Fibroblast of skin of right biceps (primary cell): ENCODE data around the gene CYP27A1.

ENCODE experiments used
- DNase-seq: peaks from one replicate; pipeline ENCODE4 v3.0.0-alpha.2; 2013

CYP27A1 gene

DNA sequence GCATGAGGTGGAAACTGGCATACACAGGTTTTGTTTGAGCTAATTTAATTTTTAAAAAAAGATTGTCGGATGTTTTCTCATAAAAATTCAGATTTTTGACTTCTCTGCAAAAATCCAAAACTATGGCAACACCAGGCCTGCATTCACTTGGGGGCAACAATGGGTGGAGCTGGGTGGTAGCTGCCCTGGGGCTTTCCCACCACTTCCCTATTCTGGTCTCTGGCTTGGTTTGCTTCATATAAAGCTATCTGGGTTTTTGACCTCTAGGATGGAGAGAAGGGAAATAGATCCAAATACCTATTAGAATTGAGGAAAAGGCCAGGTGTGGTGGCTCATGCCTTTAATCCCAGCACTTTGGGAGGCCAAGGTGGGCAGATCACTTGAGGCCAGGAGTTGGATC lies 5.5 kb upstream of the CYP27A1 start:
- DNase-seq = no peak

DNA sequence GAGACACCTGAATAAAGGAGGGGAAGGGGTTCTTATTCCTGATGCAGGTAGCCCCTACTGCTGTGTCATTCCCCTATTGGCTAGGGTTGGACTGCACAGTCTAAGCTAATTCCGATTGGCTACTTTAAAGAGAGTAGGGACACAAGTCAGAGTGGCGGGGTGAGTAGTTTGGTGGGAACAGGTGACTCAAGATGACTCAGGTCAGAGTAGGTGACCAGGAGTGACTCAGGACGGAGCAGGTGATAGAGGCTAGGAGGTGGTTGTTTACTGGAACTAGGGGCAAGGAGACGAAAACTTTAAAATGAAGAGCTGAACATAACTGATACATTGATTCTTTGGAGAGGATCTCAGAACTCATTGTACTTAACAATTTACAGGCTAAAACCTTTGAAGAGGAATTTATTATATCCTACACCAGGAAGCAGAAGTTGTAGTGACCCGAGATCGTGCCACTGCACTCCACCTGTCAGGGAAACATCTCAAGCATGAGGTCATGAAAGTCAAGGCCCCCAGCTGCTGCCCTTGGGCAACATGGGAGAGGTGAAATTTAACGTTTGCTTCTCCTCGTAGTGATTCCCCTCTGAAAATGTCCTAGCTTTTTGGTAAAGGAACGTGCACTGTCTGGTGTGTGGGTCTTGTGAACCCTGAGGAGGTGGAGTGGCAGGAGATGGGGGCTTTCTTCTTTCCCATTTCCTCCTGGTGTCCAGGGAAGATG lies 4.5 kb upstream of the CYP27A1 start:
- DNase-seq = no peak

DNA sequence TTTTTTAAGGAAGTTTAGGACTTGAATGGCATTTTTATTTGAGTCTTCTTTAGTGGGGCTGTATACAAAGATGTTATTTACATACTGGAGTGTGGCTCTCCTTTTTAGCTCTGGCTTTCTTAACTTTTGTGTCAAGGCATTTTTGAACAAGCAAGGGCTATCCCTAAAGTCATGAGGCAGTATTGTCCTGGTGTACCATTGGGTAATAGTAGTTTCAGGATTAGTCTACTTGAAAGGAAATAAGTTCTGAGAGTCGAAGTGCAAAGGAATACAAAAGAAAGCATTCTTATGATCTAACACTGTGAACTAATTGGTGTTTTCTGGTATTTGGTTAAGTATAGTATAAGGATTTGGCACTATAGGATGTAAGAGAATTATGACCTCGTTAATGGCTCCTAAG lies 1.9 kb upstream of the CYP27A1 start:
- no peak for DNase-seq

DNA sequence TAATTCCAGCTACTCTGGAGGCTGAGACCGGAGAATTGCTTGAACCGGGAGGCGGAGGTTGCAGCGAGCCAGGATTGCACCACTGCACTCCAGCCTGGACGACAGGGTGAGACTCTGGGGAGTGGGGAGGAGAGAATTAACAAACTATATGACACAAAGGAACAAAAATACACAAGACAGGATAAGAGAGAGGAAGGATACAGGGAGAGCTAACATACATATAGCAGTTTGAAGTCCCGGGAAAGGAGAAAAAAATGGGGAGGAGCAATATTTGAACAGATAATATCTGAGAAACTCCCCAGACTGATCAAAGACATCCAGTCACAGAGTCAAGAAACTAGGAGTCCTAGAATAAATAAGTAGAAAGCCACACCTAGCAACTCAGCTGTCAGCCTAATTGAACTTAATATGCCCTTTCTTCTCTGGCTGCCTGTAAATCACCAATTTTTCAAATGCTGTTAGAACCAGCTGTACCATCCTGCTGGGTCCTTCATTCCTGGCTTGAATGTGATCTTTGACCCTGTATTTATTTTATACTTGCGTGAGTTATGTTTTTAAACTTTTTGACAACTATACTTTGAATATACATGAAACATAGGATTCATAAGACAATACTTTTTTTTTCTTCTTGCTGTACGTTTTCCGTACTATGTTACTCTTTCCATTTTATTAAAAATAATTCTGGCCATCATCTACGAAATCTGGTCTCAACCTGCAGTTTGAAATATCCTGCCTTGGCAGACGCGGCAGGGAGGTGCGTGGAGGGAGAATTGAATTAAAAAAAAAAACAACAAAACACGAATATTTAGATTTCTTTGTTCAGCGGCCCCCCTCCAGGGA lies 876 bp upstream of the CYP27A1 start:
- DNase-seq = no peak

DNA sequence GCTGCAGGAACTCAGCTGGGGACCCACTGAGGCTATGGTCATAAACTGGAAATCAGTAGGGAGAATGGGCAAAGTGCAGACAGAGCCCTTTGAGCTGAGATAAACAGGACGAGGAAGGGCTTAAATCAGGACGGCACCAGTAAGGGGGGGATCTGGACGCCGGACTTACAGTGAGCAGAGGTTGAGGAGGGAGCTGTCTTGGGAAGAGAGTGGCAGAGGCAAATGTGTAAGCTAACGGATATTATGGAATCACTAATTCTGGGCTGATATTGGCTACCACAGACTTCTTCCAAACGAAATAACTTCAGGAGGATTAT lies 539 bp downstream of the CYP27A1 start:
- DNase-seq = no peak

DNA sequence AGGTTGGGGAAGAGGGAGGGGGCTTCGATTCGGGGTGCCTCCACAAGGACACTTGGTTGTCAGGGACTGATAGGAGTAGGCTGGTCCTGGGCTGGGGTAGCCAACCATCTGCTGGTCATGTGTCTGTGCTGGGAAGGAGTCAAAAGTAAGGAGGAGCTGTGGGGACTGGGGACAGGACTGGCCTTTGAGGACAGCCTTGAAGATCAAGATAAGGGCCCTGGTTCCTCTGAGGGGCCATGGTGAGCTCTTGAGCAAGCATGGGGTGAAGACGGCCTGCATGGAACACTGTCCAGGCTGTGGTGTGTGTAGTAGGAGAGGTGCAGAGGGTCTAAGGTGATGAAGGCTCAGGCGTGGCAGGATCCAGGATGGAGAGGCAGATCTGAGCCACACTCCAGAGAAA lies 1.7 kb downstream of the CYP27A1 start:
- no peak for DNase-seq

DNA sequence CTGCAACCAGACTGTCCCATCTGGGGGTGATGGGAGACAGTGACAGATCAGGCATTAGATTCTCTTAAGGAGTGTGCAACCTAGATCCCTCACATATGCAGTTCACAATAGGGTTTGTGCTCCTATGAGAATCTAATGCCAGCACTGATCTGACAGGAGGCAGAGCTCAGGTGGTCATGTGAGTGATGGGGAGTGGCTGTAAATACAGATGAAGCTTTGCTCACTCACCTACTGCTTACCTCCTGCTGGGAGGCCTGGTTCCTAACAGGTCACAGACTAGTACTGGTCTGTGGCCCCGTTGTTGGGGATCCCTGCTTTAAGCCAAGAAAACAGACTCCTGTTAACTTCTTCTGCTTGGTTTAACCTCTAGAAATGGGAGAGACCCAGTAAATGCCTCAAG lies 3.2 kb downstream of the CYP27A1 start:
- DNase-seq = no peak

DNA sequence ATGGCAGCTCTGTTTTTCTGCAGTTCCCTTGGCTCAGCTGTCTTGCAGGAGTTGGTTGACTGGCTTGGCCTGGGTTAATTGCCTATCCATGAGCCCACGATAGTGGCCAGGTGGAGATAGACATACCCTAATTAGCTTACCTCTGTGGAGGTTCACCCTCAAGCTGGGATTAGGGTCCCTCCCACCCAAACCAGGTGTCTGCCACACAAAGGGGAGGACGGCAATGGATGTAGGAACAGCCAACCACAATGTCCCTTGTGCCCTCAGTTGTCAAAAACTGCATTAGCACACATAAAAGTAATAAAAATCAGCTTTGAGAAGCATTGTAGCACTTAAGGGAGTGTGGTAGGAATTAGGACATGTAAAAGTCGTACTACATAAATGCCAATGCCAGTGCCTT lies 4.2 kb downstream of the CYP27A1 start:
- no peak for DNase-seq

DNA sequence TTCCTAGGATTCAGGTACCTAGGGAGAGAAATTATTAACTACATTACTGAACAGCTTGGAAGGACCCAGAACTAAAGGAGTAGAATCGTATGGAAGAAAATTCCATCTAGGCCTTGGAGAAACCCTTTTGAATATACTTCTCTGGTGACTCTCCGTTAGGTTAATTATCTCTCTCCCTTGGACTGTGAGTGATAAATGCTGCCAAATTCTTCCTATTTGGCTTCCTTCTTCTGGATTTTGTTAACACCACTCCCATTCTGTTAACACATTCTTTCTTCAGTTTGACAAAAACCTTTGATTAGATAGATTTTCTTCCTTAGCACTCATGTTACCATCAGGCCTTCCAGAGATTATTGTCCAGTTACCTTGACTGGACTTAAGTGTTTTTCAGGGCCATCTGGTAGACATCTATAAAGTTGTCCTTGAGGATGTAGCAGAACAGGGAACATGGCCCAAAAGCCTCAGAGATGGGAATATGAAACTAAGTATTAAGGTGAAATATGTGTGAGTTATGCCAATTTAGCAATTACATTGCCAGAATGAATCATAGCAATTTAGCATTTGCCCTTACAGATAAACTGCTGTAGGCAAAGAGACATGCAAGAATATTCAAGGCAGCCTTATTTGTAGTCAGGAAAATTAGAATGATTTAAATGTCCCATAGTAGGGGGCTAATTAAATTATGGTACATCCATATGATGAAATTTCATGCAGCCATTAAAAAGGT lies 6.7 kb downstream of the CYP27A1 start:
- no peak for DNase-seq

DNA sequence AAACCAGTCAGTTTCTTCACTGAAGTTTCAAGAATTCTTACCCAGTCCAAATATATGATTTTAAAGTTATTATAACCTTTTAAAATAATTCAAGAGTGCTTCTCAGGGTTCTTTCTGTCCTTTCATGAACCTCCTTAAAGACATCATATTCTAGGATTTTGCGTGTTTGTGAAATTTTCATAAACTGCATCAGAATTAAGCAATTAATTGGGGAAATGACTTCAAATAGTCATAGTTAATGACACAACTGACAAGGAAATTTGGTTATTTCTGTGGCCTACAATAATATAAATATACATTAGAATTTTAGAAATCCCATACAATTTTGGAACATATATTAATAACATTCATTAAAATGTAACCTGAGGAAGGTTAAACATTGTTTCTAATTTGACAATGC lies 10.5 kb downstream of the CYP27A1 start:
- DNase-seq = no peak

DNA sequence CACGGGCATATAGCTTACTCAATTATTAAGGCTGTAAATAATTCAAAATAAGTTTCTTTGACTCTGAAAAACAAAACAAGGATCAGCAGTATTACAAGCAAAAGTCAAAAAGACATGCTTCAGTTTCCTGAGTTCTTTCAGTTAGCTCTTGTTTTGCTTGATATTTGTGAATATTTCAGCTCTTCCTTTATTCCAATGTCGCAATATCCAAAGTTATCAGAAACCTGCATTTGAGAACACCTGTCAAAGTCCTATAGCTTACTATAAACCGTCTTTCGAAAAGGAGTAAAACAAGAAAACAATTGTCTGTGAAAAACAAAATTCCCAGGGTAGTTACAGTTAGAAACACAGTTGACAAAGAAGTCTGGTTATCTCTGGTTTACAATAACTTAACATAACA lies 14.7 kb downstream of the CYP27A1 start:
- DNase-seq = no peak

DNA sequence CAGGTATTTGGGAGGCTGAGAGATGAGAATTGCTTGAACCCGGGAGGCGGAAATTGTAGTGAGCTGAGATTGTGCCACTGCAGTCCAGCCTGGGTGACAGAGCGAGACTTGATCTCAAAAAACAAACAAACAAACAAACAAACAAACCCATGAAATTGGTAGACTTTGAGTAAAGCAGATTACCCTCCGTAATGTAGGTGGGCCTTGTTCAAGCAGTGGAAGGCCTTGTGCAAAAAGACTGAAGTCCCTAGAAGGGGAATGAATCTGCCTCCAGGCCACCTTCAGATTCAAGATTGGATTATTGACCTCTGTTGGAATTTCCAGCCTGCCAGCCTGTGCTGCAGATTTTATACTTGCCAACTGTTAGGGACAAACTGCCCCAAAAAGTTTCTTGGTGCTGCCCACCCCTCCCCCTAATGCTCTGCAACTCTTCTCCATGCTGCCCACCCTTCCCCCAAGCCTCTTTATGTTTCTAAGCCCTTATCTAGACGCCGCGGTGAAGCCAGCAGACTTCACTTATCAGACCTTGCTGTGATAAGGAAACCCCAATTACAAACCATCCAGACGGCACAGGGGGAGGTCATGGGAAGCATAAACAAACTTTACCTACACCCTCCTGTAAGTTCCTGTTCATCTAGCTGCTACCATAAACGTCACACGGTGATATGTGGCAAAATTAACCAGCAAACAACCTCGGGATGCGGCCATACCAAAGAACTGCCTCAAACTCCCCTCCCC lies 17.0 kb downstream of the CYP27A1 start:
- DNase-seq = no peak

DNA sequence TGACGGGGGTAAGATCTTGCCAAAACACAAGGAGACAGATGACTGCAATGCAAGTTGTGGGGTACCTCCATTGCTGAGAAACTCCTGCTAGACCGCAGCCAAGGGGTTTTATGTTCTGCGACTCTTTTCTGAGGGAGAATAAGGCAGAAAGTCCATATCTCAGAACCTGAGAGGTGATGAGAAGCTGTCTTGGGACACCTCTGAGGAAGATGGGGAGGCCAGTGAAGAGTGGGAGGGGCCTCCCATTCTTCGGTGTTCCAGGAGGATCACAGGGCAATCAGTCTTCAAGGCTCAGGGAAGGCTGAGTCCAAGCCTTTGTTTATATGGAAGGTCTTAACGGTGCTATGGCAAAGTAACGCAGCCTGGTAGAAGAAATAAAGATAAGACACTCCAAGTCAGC lies 18.0 kb downstream of the CYP27A1 start:
- no peak for DNase-seq

DNA sequence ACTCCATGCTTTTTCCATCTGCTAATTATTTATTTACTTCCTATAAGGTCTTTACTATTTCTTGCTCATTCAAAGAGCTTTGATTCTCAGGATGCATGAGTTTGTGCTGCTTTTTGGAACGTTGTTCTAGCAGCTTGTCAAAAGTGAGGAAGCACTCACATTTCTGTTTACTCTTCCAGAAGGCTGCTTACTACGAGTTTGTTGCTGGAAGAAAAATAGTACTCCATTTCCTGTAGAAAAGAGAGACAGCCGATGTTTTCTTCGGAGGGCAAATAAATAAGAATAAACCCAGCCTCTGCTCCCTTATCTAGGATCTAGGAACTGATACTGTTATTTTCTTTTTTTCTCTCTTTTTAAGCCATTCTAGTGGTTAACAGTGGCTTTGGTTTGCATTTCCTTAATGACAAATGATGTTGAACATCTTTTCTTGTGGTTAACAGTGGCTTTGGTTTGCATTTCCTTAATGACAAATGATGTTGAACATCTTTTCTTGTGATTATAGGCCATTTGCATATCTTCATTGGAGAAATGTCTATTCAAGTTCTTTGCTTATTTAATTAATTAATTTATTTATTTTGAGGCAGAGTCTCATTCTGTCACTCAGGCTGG lies 20.5 kb downstream of the CYP27A1 start:
- no peak for DNase-seq

DNA sequence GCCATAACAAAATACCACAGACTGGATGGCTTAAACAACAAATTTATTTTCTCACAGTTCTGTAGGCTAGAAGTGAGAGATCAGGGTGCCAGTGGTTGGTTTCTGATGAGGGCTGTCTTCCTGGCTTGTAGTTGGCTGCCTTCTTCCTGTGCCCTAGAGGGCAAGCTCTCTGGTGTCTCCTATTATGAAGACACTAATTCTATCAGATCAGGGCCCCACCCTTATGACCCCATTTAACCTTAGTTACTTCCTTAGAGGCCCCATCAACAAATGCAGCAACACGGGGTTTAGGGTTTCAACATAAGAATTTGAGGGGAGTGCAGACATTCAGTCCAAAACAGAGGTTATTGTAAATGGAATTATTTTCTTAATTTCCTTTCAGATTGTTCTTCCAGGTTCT lies 22.9 kb downstream of the CYP27A1 start:
- no peak for DNase-seq

DNA sequence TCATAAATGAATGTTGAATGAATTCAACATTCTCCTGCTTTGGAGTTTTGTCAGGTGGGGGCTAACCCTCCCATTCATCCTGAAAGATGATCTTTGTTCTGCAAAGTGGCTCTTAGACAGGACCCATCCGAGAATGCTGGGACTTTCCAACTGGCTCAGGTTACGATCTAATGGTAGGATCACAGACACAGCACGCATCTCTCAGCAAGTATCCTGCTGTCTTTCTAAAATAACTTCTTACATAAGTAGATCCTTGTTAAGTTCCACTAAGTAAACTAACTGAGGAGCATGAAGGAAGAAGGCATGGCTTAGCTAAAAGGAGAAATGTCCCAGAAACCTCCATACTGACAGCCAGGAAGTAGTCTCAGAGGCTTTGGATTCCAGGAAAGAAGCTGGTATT lies 23.7 kb downstream of the CYP27A1 start:
- DNase-seq = peak; percentile 50

DNA sequence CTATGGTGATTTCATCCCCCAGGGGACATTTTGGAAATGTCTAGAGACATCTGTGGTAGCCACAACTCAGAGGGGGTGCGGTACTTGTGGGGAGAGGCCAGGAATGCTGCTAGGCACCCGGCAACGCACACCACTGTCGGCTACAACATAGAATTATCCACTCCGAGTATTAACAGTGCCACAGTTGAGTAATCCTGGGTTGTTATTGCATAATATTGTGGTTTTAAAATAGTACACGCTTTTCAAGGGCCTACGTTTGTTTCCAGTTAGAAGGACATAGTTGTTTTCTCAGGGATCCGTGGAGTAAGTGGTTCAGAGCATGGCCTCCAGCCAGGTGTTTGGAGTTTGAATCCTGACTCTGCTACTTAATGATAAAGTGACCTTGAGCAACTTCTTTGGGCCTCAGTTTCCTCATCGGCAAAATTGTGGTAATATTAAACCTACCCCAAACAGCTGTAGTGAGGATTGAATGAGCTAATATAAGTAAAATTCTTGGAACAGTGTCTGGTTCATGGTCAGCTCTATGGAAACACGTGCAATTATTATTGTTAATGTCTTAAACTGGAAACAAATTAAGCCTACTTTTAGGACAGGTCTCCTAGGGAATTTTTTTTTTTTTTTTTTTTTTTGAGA lies 24.5 kb downstream of the CYP27A1 start:
- DNase-seq = peak; percentile 99

DNA sequence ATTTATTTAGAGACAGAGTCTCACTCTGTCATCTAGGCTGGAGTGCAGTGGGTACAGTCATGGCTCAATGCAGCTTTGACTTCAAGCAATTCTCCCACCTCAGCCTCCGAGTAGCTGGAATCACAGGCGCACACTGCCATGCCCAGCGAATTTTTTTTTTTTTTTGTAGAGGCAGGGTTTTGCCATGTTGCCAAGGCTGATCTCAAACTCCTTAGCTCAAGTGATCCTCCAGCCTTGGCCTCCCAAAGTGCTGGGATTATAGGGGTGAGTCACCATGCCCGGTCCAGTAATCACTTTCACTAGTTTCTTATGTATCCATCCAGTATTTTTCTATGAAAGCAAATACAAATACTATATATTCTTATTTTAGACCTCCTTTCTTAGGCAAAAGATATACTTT lies 25.7 kb downstream of the CYP27A1 start:
- peak; percentile 8 for DNase-seq

DNA sequence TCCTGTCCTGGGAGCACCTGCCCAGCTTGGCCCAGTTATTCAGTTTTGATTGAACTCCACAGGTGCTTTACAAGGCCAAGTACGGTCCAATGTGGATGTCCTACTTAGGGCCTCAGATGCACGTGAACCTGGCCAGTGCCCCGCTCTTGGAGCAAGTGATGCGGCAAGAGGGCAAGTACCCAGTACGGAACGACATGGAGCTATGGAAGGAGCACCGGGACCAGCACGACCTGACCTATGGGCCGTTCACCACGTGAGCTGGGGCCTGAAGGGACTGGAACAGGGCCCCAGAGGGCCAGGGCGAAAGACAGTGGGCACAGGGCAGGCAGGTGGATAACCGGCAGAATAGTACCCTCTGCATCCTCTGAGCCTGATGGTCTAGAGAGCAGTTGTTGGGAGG lies 27.6 kb downstream of the CYP27A1 start:
- no peak for DNase-seq

DNA sequence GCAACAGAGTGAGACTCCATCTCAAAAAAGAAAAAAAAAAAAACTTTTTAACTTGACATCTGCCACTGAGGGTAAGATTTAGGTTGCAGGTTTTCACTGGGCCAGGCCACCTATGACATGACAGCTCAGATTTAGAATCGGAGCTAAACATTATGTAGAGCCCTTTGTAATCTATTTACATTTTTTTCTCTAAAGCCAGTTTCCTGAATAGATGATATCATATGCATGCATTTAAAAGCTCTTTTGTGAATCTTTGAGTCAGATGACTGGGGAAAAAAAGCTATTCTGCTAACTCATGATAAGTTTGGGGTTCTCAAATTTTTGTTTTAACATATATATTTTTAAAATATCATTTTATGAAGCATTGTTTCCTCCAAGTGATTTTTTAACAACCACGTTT lies 28.3 kb downstream of the CYP27A1 start:
- no peak for DNase-seq

DNA sequence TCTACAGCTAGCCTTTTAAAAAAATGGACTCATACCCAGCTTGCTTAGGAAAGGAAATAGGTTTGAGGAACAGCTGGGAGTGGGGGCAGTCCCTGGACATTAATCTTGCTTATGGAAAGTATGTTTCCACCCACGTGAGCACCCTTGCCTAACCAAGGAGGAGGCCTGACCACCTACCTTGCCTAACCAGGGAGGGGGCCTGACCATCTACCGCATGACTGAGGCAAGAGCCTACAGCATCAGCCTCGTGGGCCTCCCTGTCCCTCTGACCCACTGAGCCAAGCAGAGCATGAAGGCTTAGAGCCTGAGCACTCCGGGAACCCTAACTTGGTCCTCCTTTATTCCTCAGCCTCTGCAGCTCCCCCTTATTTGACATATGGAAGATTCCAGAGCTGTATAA lies 29.4 kb downstream of the CYP27A1 start:
- DNase-seq = no peak

DNA sequence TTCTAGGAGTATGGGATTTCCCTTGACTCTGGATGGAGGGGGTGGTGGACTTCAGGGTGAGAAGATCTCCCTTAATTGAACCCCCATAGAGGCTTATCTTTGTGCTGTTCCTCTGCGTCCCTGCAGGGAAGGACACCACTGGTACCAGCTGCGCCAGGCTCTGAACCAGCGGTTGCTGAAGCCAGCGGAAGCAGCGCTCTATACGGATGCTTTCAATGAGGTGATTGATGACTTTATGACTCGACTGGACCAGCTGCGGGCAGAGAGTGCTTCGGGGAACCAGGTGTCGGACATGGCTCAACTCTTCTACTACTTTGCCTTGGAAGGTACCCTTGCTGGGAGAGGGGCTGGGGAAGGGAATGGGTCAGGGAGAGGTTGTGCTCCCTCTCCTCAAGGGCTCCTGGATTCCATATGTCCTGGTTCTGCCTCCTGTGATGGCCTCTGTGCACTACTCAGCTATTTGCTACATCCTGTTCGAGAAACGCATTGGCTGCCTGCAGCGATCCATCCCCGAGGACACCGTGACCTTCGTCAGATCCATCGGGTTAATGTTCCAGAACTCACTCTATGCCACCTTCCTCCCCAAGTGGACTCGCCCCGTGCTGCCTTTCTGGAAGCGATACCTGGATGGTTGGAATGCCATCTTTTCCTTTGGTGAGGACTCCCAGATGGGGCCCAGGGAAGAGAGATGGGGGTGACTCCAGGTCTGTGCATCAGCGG lies 30.3 kb downstream of the CYP27A1 start:
- no peak for DNase-seq
